Measurements from ENCODE around the gene DISC1.

DNA sequence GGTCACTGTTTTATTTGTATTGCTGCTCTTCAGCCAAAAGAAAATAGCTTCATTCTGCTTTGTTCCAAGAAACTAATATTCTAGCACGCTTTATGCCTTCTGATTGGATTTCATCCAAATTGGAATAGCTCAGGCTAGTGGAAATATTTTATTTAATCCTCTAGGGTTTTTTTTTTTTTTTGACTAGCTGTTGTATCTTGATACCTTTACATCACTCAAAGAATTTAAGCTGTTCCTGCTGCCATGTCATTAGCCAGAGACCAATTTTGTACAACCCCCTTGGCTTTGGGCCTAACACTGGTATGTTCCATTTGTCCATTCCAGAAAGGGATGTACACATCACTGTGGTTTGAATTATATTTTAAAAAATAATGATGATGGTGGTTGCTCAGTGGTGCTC lies 103.0 kb downstream of the DISC1 start:
- TF ChIP-seq, protein P1, sequence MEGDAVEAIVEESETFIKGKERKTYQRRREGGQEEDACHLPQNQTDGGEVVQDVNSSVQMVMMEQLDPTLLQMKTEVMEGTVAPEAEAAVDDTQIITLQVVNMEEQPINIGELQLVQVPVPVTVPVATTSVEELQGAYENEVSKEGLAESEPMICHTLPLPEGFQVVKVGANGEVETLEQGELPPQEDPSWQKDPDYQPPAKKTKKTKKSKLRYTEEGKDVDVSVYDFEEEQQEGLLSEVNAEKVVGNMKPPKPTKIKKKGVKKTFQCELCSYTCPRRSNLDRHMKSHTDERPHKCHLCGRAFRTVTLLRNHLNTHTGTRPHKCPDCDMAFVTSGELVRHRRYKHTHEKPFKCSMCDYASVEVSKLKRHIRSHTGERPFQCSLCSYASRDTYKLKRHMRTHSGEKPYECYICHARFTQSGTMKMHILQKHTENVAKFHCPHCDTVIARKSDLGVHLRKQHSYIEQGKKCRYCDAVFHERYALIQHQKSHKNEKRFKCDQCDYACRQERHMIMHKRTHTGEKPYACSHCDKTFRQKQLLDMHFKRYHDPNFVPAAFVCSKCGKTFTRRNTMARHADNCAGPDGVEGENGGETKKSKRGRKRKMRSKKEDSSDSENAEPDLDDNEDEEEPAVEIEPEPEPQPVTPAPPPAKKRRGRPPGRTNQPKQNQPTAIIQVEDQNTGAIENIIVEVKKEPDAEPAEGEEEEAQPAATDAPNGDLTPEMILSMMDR (IDR thresholded peaks at IDR 0.05): no peak
- no peak for TF ChIP-seq POLR2A (IDR thresholded peaks at IDR 0.05)

Measured in vagina (tissue), 2 donors.